Measurements from ENCODE around the gene EFNA2.

EFNA2 gene

DNA sequence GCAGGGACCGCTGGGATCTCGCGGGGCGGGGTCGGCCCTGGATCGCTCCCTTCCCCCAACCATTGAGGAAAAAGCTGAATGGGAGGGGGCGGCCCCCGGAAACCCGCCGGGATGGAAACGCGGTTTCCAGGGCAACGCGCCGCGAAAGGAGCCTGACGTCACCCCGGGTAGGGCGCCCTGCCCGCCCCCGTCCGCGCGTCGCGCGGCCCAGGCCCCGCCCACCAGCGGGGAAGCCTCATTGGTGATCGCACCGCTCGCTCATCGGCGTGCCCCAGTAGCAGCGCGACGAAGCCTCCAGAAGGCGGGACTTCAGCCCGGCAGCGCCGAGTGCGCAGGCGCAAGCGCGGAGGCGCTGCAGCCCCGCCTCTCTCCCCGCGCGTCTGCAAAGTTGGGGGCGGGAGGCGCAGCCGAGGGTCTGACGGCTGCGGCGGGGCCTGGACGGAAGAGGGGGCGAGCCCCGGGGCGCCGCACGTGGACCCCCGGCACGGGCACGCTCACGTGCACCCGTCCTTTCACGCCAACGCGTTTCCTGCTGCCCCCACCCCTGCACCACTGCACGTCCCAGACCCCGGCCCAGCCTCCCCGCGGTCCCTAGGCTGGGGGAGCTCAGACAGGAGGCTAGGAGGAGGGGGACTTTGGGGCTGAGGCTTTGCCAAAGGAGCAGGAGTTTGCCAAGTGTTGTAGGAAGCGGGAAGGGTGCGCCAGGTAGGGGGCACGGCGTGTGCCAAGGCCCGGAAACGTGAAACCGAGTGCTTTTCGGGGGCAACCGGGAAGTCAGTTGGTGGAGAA is 24.7 kb upstream of the EFNA2 start:
- DNase-seq, result peak; percentile 54

DNA sequence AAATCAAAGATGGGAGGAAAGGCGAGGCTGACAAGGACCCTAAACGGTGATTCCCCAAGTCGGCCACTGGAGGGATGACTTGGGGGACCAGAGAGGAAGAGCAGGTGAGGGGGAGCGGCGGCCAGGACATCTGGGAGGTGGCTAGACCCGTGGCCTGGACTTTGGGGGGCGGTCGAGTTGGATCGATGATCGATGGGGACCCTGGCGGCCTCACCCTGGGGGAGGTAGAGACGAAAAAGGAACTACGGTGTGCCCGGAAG is 24.2 kb upstream of the EFNA2 start:
- no peak for DNase-seq

DNA sequence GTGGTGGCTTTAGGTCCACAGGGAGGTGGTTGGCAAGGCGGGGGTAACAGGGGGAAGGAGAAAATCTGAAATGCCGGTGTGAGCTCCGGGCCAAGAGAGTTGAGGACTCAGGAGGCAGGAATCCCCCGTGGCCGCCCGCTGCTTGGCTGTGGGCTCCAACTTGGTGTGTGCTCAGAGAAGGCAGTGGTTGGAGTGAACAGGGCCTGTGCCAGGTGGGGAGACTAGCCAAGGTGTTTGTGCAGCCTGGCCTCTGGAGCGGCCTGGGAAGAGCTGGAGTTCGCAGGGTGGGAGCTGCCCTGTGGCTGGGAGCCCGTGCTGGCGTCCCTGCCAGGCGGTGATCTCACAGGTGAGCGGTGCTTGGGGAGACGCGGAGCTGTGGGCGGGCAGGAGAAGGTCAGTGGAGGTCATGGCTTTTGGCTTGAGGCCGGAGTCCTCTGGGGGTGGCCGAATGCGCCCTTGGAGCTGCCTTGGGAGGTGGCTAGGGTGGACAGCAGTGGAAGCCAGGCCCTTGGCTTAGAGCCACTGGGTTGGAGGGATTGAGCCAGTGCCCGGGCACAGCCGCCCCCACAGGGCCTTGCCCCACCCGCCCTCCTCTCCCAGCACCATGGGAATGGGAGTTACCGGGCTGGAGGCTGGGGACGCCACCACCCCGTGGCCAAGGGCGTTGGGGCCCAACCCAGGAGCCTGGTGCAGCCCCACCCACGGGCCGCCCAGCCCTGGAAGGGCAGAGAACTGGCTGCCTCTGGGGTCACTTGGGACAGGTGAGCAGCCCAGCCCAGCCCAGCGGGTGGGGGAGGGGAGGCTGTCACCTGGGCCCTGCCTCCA is 23.7 kb upstream of the EFNA2 start:
- DNase-seq, result no peak

DNA sequence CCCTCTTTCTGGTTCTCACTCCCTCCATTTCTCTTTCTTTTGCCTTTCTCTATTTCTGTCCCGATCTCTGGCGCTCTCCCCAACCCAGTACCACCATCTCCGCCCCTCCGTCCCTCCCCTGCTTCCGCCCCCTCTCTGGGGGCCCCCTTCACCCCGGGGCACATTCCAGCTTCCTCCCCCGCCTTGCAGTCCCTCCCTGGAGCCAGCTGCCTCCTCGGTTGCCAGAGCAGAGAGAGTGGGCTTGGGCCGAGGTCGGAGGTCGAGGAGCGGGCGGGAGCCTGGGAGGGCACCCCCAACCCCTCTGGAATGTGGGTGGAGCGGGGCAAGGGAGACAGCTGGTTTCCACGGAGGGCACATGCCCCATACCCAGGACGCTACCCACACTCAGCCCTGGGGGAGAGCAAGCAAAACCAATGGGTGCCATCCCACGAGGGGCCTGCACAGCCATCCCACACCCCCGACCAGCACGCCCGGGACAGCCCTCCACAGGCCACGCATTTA is 23.0 kb upstream of the EFNA2 start:
- no peak for DNase-seq

DNA sequence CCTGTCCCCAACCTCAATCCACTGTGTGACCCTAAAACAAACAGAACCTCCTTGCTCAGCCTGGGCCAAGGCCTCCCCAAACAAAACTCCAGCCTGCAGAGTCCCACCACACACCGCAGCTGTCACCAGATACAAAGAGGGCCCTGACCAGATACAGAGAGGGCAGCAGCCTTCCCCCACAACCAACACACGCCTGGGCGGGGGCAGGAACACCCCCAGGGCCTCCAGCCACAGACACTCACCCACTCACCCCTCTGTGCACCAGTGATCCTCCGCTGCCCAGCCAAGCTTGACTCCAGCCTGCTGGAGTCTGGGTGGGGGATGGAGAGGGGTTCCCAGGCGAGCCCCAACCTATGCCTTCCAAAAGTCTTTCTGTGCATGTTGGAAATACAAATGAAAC is 22.5 kb upstream of the EFNA2 start:
- no peak for DNase-seq

DNA sequence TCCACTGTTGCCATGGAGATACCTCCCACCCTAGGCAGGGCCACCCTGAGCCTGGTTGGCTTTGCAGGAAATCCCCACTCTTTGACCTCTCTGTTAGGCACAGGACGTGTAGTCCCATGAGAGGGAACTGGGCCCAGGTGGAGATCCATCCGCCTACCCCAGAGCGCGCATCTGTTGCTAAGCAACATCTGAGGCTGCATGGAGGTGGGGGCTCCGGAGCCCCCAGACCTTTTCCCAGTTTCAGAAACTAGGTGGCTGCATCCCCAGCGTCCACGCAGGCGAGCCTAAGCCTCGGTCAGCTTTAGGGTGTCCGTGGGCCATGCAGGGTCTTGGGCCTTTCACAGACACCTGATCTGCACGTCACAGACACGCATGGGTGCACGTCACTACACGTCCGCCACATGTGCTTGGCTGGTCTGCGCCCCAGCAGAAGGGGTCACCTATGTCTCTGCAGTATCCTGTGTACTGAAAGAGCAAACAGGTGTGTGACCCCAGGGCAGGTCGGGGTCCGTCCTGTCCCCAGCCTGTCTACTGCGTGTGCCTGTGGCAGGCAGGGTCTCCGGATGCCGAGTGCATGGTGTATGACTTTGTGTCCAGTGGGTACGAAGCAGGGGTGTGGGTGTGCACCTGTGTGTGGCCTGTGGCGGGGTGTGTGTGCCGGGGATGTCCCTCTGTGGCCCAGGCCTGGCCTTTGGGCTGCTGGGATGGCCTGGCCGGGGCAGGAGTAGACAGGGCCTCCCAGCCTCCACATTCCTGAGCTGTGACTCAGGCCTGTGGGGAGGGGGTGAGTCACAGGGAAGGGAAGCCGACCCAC is 20.7 kb upstream of the EFNA2 start:
- no peak for DNase-seq

DNA sequence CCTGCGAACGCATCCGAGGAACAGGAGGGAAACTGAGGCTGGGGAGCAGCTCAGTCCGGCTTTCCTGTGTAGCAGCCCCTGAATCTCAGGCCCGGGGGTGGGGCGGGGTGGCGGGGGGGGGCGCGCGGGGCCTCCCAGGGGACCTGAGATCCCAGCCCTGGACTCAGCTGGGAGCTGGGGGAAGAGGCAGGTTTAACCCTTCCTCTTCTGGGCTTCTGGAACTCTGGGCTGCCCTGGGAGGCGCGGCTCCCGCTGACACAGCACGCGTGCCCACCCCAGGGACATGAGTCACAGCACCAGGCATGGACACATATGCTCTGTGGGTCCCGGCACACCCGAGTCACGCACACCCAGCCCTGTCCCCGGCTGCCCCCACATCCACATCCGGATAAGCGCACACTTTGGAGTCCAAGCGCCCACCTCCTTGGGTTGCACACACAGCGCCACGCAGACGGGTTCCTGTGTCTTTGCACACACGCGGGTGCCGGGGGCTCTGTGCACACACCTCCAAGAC is 20.0 kb upstream of the EFNA2 start:
- no peak for DNase-seq

DNA sequence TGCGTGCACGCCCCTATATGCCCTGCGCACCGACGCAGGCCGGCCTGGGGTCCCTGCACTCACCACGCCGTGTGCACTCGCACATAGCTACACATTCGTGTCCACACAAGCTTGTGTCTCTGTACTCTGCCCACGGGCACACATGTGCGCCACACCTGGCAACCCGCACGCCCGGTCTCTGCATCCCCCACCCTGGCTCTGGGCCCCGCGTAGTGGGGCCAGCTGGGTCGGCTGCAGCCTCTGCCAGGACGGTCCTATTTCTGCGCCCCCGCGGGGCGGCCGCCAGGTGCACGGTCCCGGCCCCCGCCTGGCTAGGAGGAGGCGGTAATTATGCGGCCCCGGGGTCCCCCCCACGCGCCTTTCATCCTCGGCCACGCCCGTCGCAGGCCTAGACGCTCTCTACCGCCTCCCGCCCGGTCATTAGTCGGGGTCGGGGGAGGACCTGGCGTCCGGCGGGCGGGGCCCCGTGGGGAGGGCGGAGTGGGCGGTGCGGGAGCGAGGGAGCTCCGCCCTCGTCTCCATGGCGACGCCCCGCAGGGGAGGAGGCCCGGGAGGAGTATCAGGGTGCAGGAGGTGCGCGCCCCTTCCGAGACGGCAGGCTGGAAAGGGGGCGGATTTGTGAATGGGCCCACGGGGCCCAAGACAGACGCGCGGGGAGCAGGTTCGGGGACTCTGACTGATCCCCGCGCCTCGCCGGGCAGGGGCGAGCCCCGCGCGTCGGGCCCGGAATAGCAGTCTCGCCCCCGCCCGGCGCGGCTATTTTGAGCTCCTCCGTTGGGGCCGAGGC is 19.4 kb upstream of the EFNA2 start:
- no peak for DNase-seq

DNA sequence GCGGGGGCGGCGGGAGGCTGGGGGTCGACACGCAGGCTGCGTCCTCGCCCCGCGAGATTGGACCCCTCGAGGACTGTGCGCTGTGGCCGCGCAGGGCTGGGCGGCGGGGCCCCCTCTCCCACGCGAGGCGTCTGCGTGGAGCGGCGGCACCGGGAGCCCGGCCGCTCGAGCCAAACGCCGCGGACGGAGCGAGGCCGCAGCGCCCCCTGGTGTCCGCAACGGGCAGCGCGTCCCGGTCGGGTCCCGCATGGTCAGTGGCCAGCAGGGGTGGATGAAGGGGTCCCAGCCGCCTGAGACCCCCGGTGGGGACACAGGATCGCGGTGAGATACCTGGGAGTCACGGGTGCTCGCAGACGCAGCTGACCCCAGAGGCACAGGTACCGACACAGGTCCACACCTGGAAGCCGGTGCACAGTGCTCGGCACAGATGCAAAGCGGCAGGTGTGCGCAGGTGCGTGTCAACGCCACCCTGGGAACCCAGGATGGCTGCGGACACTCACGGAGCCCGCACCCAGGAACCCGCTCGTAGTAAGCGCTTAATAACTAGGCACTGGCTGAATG is 18.7 kb upstream of the EFNA2 start:
- no peak for DNase-seq

DNA sequence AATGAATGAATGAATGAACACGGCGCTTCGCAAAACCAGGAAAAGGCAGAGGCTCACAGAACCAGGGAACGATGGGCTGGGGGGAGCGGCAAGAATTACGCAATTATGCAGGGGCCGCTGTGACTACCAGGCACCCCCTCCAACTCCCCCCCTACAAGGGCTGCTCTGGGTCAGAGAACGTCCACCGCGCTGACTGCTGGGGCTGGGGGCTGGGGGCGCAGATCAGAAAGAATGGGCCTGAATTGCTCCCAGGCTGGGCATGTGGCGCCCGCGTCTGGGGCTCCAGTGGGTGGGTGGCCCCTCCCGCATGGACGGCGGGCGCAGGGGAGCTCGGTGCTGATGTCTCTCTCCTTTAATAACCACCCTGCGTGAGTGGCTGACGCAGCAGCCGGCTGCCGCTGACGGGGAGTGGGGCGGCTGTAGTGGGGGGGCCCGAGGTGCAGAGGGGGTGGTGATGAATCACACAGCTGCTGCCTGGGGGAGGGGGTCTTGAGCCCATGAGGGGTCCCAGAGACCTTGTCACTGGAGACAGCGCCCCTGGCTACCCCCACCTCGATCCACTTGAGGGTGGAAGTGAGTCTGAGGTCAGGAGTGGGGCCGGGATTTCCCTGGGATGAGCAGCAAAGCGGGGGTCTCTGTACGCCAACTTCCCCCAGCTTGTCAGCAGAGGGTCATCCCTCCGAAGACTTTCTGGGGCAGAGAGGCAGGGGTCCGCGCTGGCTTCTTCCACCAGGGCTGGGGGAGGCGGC is 18.0 kb upstream of the EFNA2 start:
- DNase-seq, result no peak

DNA sequence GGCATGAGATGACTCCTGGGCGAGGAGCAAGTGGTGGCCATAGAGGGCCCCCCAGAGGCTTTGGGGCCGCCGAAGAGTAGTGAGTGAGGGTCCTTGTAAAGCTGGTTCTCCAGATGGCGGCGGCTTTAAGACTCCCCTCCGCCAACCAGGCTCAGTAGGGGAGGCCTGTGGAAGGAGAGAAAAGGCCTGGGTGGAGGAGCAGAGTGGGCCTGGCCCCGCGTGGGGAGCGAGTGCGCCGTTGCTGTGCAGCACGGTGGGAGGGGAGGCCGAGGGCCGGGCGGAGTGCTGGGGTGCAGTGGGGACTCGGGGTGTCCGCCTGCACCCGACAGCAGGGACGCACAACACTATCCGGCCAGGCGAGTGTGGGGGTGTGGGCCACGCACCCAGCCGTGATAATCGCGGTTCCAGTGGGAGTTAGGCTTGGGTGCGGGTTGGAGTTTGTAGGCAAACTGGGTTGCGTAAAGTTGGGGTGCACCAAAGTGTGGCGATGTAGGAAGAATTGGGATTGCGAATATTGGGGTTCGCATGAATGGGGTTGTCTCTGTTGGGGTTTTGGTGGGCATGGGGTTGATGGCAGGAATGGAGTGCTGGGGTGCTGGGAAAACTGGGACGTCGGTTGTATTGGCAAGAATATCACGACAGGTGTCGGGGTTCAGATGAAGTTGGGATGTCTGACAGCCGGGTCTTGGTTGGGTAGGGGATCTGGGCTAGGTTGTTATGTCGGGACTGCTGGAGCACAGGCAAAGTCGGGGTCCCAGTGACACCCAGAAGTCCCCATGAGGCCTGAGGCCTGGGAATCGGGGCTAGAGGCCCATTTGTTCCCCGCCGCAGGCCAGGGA is 17.2 kb upstream of the EFNA2 start:
- DNase-seq, result no peak

DNA sequence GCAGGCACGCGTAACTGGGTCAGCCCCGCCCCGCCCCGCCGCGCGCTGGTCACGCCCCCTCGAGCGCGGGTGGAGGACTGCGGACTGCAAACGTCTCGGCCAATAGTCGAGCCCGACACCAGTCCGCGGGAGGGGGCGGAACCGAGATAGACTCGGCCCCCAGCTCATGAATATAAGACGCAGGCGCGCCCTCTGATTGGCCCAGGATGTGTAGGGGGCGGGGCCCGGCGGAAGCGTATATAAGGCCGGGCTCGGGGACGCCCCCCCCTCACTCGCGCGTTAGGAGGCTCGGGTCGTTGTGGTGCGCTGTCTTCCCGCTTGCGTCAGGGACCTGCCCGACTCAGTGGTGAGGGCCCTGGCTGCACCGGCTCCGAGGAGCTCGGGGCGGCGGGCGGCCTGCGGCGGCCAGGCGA is 16.6 kb upstream of the EFNA2 start, which contains the start of gene CIRBP:
TSS of gene CIRBP (plus strand) at position 268 of the 413 bp plus-strand sequence. CDS start 1,602 bp downstream, outside the sequence.
- DNase-seq, result peak; percentile 91

DNA sequence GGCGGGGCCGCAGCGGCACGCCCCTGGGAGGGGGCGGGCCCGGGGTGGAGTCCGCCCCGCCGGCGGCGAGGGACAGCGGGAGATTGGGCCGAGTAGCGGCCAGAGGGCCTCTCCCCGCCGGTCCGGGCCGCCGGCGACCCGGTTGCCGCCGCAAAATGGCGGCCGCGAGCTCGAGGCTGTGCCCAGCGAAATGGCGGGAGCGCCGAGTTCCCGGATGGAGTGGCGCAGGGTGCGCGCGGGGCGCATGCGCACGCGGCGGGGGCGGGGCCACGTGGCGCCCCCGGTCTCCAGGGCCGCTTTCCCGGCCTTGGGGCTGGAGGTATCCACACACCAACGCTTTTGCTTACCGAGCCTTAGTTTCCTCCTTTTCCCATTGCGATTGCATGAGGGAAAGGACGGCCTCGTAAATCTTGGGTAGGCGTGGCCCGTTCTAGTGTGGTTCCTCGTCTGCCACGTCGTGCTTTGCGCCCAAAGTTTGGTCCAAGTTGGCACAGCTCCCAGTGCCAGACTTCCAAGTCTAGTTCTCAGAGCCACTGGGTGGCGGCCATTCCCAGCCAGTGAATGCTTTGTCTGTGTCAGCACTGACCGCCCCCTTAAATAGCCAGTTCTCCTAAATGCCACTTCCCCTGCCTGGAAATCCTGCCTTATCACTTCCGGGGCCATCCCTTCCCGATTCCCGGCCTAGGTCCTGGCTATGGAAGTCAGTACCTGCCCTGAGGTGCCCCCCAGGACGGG is 16.0 kb upstream of the EFNA2 start:
- DNase-seq, result peak; percentile 29

DNA sequence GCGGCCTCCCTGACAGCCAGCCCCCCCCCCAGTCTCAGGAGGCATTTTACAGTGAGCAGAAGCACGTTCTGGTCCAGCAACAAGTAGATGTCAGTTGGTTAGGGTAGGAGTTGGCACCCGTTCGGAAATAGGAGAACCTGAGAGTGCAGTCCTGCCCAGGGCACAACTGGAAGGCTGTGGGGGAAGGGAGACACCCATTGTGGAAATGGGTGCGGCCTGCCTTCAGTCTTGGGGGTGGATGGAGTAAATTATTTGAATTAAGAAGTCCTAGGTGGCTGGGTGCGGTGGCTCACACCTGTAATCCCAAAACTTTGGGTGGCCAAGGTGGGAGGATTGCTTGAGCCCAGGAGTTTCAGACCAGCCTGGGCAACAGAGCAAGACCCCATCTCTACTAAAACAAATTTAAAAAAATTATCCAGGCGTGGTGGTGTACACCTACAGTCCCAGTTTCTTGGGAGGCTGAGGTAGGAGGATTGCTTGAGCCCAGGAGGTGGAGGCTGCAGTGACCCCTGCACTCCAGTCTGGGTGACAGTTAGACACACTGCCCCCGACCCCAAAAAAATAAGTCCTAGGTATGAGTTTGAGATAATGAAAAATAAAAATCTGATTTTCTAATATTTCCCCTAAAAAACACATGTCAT is 15.3 kb upstream of the EFNA2 start:
- DNase-seq, result no peak

DNA sequence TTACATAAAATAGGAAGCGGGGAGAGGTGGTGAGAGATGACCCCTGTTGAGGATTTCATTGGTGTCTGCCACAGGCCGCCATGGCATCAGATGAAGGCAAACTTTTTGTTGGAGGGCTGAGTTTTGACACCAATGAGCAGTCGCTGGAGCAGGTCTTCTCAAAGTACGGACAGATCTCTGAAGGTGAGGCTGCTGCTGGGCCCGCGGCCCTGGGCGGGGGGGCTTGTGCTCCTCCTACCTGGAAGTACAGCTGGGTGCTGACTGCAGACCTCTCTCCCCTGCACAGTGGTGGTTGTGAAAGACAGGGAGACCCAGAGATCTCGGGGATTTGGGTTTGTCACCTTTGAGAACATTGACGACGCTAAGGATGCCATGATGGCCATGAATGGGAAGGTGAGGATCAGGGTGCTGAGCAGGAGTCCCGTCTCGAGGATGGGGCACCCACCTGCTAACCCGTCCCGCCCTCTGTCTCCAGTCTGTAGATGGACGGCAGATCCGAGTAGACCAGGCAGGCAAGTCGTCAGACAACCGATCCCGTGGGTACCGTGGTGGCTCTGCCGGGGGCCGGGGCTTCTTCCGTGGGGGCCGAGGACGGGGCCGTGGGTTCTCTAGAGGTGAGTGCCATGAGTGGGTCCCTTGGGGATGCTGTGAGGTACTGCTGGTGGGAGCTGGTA is 14.7 kb upstream of the EFNA2 start:
- DNase-seq, result no peak

DNA sequence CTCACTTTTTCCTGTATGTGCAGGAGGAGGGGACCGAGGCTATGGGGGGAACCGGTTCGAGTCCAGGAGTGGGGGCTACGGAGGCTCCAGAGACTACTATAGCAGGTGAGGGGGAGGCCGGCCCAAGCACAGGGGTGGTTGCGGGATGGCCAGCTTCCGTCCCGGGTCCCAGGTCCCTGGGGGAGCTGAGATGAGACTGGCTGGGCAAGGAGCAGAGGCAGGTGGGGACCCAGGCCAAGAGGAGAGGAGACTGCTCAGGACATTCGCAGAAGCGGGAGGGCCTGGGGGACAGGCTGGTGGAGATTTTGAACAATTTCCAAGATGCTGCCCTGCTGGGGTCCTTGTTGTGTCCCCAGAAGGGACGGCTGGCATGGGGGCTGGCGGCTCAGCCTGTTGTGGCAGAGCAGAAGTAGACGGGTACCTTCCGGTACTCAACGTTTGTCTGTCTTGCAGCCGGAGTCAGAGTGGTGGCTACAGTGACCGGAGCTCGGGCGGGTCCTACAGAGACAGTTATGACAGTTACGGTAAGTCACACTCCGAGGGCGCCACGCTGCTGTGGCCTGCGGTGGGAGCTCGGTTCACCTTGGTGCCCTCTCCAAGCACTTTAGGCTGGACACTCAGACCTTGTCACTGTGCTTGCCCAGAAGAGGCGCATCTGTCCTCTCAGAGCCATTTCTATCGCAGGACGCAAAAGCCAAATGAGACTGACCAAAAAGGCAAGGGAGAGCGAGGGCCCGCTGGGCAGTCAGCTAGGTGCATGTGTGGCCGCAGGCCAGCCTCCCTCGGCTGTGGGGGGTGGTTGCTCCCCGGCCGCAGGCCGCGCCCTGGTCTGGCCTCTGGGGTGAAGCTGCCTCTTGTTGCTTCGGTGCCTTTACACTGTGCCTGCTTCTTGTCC is 13.9 kb upstream of the EFNA2 start:
- no peak for DNase-seq
